GM12878 (cell line): ENCODE measurements around the gene DLX3. TPM values are rescaled to one million over a fixed set of nuclear protein-coding genes. Genes with fewer than 3 reads are reported as not detected.

Experiments
- ATAC-seq: fragments of 200-7000 bp; cut with Tn5 transposase; 3 replicates; pipeline ENCODE4 v1.9.1; 2020; ENCODE audit warnings: mild to moderate bottlenecking, moderate library complexity
- BruUV-seq: library from RNA; stranded (reverse); fragments of 400-500 nt; replicated peaks from 2 replicates; lab custom pipeline; 2021; lab: Mats Ljungman, UMichigan
- CTCF ChIA-PET: fragments of 300-600 bp; sonication (Branson Sonifier 250); formaldehyde crosslinking; extraction: SDS; loops from one replicate; lab custom pipeline; 2021; ENCODE audit warnings: inconsistent platforms; lab: Yijun Ruan, JAX
- POLR2A ChIA-PET: fragments of 350-600 bp; formaldehyde crosslinking; extraction: SDS; loops from one replicate; lab custom pipeline; 2021; ENCODE audit warnings: inconsistent platforms; lab: Charles Lee
- RAD21 ChIA-PET: fragments of 300-600 bp; sonication (Branson Sonifier 250); formaldehyde crosslinking; loops from one replicate; lab custom pipeline; 2023; ENCODE audit warnings: antibody characterized with exemption; ENCODE audit not compliant: unreplicated experiment; lab: Charles Lee
- SMC1A ChIA-PET: fragments of 300-600 bp; sonication (Branson Sonifier 250); formaldehyde crosslinking; loops from one replicate; lab custom pipeline; 2023; ENCODE audit not compliant: unreplicated experiment, uncharacterized antibody; lab: Charles Lee
- DNase-seq: peaks from one replicate; pipeline ENCODE4 v3.0.0-alpha.2; 2011; ENCODE audit warnings: low read depth, low spot score
- FAIRE-seq: peaks from 3 replicates; lab custom pipeline; 2011; peaks lifted over from hg19 to GRCh38; lab: Jason Lieb, UNC
- H2AFZ ChIP-seq: 2 replicates; pipeline ENCODE4 v1.6.0; 2011; ENCODE audit warnings: low read depth, low read length, control low read depth; ENCODE audit not compliant: control insufficient read depth
- H3K27ac ChIP-seq: 2 replicates; pipeline ENCODE4 v1.5.1; 2011; ENCODE audit warnings: control low read depth; ENCODE audit not compliant: control insufficient read depth, insufficient read depth
- H3K27me3 ChIP-seq, 2 experiments: replicated peaks in 1 of 2; 2 replicates each; pipeline versions ENCODE4 v1.6.0 to v1.6.1; 2011; ENCODE audit warnings: low read length in 1 of 2; ENCODE audit not compliant: control insufficient read depth in 2 of 2, insufficient read depth in 2 of 2
- H3K36me3 ChIP-seq, 2 experiments: 2 replicates each; pipeline ENCODE4 v1.5.1; 2011; ENCODE audit warnings: low read length in 1 of 2; ENCODE audit not compliant: control insufficient read depth in 2 of 2, insufficient read depth in 2 of 2
- H3K4me1 ChIP-seq: 2 replicates; pipeline ENCODE4 v1.6.1; 2011; ENCODE audit warnings: mild to moderate bottlenecking, low read length, moderate library complexity, mixed read lengths; ENCODE audit not compliant: control insufficient read depth, insufficient read depth
- H3K4me2 ChIP-seq: 2 replicates; pipeline ENCODE4 v1.6.0; 2011; ENCODE audit warnings: control low read depth; ENCODE audit not compliant: control insufficient read depth, insufficient read depth
- H3K4me3 ChIP-seq: fragments of 200-600 bp; sonication (generic); 2 replicates; pipeline ENCODE4 v1.5.1; 2016
- H3K79me2 ChIP-seq: 2 replicates; pipeline ENCODE4 v1.6.0; 2011; ENCODE audit warnings: low read length; ENCODE audit not compliant: control insufficient read depth, insufficient read depth
- H3K9ac ChIP-seq: 2 replicates; pipeline ENCODE4 v1.8.0; 2011; ENCODE audit warnings: low read length, control low read depth, mixed read lengths; ENCODE audit not compliant: control insufficient read depth, insufficient read depth
- H3K9me3 ChIP-seq: replicated peaks from 3 replicates; pipeline ENCODE4 v1.5.1; 2011; ENCODE audit warnings: mild to moderate bottlenecking, low read length; ENCODE audit not compliant: control insufficient read depth, insufficient read depth
- H4K20me1 ChIP-seq: 2 replicates; pipeline ENCODE4 v1.6.0; 2011; ENCODE audit not compliant: control insufficient read depth, insufficient read depth
- ATF2 ChIP-seq: IDR thresholded peaks from 2 replicates; pipeline ENCODE4 v1.6.1; 2012; ENCODE audit warnings: low read length, inconsistent platforms
- E2F8 ChIP-seq: fragments of 450-650 bp; IDR thresholded peaks from 2 replicates; pipeline ENCODE4 v1.6.1; 2018; ENCODE audit warnings: mild to moderate bottlenecking, low read depth, moderate library complexity; ENCODE audit not compliant: partially characterized antibody
- POLR2A ChIP-seq: IDR thresholded peaks from 2 replicates; pipeline ENCODE4 v1.6.1; 2011; ENCODE audit warnings: low read depth, mild to moderate bottlenecking, low read length
- SMC3 ChIP-seq: IDR thresholded peaks from 2 replicates; pipeline ENCODE4 v1.6.1; 2011; ENCODE audit warnings: low read length, improper control_type of control experiment, borderline replicate concordance
- TAF1 ChIP-seq: IDR thresholded peaks from 2 replicates; pipeline ENCODE4 v1.6.1; 2011; ENCODE audit warnings: mild to moderate bottlenecking, low read depth, low read length, borderline replicate concordance
- YBX1 ChIP-seq: fragments of 450-650 bp; IDR thresholded peaks from 2 replicates; pipeline ENCODE4 v1.6.1; 2016; ENCODE audit warnings: antibody characterized with exemption
- WGBS: methylation state at CpG from one replicate; pipeline ENCODE4 v1.1.6; 2016; ENCODE audit warnings: low lambda C conversion rate; ENCODE audit not compliant: insufficient replicate concordance, insufficient coverage; ENCODE audit errors: missing lambda C conversion rate; 5-methylcytosine and 5-hydroxymethylcytosine counted together
- in situ Hi-C: fragments of 300-500 bp; cut with MboI; formaldehyde crosslinking; loops from 9 replicates; pipeline ENCODE4 v1.14.3; 2018; ENCODE audit warnings: mixed read lengths
- intact Hi-C: fragments of 100-400 bp; cut with micrococcal nuclease; formaldehyde crosslinking; loops from one replicate; pipeline ENCODE4 v1.14.2; 2022; ENCODE audit not compliant: unreplicated experiment
- polyA plus RNA-seq, 11 experiments: library from polyadenylated mRNA; depleted of rRNA in 4 of 11; unstranded in 6 of 11; stranded (reverse) in 5 of 11; fragments of >200 nt; fragmentation: Nextera tagmentation in 4 of 11; fragmentation: Illumina TruSeq in 1 of 11; extraction: Ambion mirVana in 4 of 11; extraction: Trizol in 1 of 11; gene quantifications; 1 replicate in 1 of 11; 2 replicates in 10 of 11; pipeline versions ENCODE4 v1.2.1 to v1.2.3, GENCODE V29; 2011 to 2016; ENCODE audit warnings: inconsistent platforms in 2 of 11, missing spikeins in 2 of 11, low read depth in 1 of 11
- total RNA-seq, 4 experiments: library from RNA; depleted of rRNA in 3 of 4; stranded (reverse); fragments of >200 nt in 3 of 4; fragmentation: Illumina TruSeq in 1 of 4; extraction: Trizol in 1 of 4; gene quantifications; 2 replicates each; pipeline versions ENCODE4 v1.2.1 to v1.2.3, GENCODE V29; 2013 to 2021

DLX3 gene
- total and polyA plus RNA-seq, 10 of the 15 experiments (the other 5 are each of a cell fraction or from before 2014, with no cell fraction given) = not detected

- WGBS = 30% methylated on average over 8 of the region's 8 CpGs
- no peaks in the 10 kb centered on the region for H3K9me3 ChIP-seq
- ChIA-PET POLR2A (no interaction called here), CTCF (no interaction called here), RAD21 (no interaction called here), SMC1A (no interaction called here)
- H4K20me1 ChIP-seq = no peaks in the 10 kb centered on the region
- no peak overlapping the region for H3K9ac ChIP-seq
- no peak overlapping the region for H3K27ac ChIP-seq
- intact Hi-C loops (no loop called here), in situ Hi-C loops (no loop called here)
- DNase-seq (no peak), ATAC-seq (no peak), FAIRE-seq (no peak)
- no peak for TF ChIP-seq SMC3
- H3K4me1 ChIP-seq = no peaks in the 10 kb centered on the region
- no TSS peak for BruUV-seq
- H3K27me3 ChIP-seq = peaks cover under 1 to 3% of the 10 kb centered on the region in 2 experiments; a peak in 3 of 4 replicates
- no peak overlapping the region for H3K4me3 ChIP-seq
- no peaks in the 10 kb centered on the region for H3K36me3 ChIP-seq
- H3K79me2 ChIP-seq = no peaks in the 10 kb centered on the region
- H2AFZ ChIP-seq = no peak overlapping the region
- H3K4me2 ChIP-seq = no peak overlapping the region
These were observed 35.7 kb downstream of the DLX3 start for GRCh38 chr17:49959183-49959935.

- H2AFZ ChIP-seq = no peak overlapping the region
- FAIRE-seq = no peak
- no peak for TF ChIP-seq E2F8
- TF ChIP-seq YBX1 = no peak
- no peak for TF ChIP-seq ATF2
- no peak for TF ChIP-seq POLR2A
- no peak for TF ChIP-seq TAF1
These were observed 36.3 kb downstream of the DLX3 start for GRCh38 chr17:49958723-49959122.

More at GRCh38 chr17:49958723-49959122, 36.3 kb downstream of the DLX3 start:
- intact Hi-C loops = no loop called here
- ChIA-PET RAD21 (no interaction called here), CTCF (no interaction called here), POLR2A (no interaction called here), SMC1A (no interaction called here)
- Histone ChIP-seq H3K27me3 (peaks cover 0 to 2% of the 10 kb centered on the region in 2 experiments; a peak in 2 of 4 replicates), H4K20me1 (no peaks in the 10 kb centered on the region), H3K27ac (no peak overlapping the region), H3K4me2 (no peak overlapping the region), H3K4me3 (no peak overlapping the region), H3K4me1 (no peaks in the 10 kb centered on the region), H3K9me3 (no peaks in the 10 kb centered on the region), H3K79me2 (no peaks in the 10 kb centered on the region), H3K9ac (no peak overlapping the region), H3K36me3 (no peaks in the 10 kb centered on the region)
- in situ Hi-C loops = no loop called here
- no TSS peak for BruUV-seq
- DNase-seq = no peak
- WGBS = 46% methylated on average over 4 of the region's 4 CpGs
- no peak for ATAC-seq
